OCI-LY3 (cell line): ENCODE measurements around the gene IKZF4.
A peak's percentile ranks its signal among the peaks of the same experiment; 100 is the strongest.

ENCODE experiments used
- H2AFZ ChIP-seq: fragments of 200-600, 300-600 bp; shearing (Covaris generic); 2 replicates; pipeline ENCODE4 v1.6.0; 2014; ENCODE audit warnings: antibody characterized with exemption, low read depth, low read length
- H3K27ac ChIP-seq: fragments of 200-600, 300-600 bp; sonication (generic); 2 replicates; pipeline ENCODE4 v1.5.1; 2014; ENCODE audit warnings: mild to moderate bottlenecking, low read length, moderate library complexity, mixed read lengths
- H3K27me3 ChIP-seq: fragments of 200-600, 300-600 bp; sonication (generic); 2 replicates; pipeline ENCODE4 v1.6.1; 2014; ENCODE audit warnings: low read depth, low read length, mixed read lengths
- H3K36me3 ChIP-seq: fragments of 200-600, 300-600 bp; sonication (generic); replicated peaks from 2 replicates; pipeline ENCODE3; 2014; ENCODE audit warnings: low read depth, low read length, mixed read lengths
- H3K4me1 ChIP-seq: fragments of 300-600, 200-600 bp; sonication (generic); 2 replicates; pipeline ENCODE4 v1.6.1; 2014; ENCODE audit warnings: low read length, mixed read lengths
- H3K4me2 ChIP-seq: fragments of 200-600, 300-600 bp; sonication (generic); 2 replicates; pipeline ENCODE4 v1.6.1; 2014; ENCODE audit warnings: low read length, mixed read lengths
- H3K4me3 ChIP-seq: fragments of 300-600, 200-600 bp; sonication (generic); 2 replicates; pipeline ENCODE4 v1.5.1; 2014; ENCODE audit warnings: antibody characterized with exemption, mild to moderate bottlenecking, low read length, moderate library complexity
- H3K79me2 ChIP-seq: fragments of 300-600, 200-600 bp; shearing (Covaris generic); 2 replicates; pipeline ENCODE4 v1.6.1; 2014; ENCODE audit warnings: mild to moderate bottlenecking, low read length, mixed read lengths
- H3K9ac ChIP-seq: fragments of 300-600, 200-600 bp; shearing (Covaris generic); 2 replicates; pipeline ENCODE4 v1.6.0; 2014; ENCODE audit warnings: mild to moderate bottlenecking, low read length, moderate library complexity
- H3K9me3 ChIP-seq: fragments of 200-600, 300-600 bp; shearing (Covaris generic); 2 replicates; pipeline ENCODE4 v1.6.1; 2014; ENCODE audit warnings: low read length, mixed read lengths; ENCODE audit not compliant: insufficient read depth
- H4K20me1 ChIP-seq: fragments of 200-600, 300-600 bp; sonication (generic); 2 replicates; pipeline ENCODE4 v1.6.1; 2016; ENCODE audit warnings: low read length, mixed read lengths; ENCODE audit not compliant: insufficient read depth
- CTCF ChIP-seq: fragments of 200-600, 300-600 bp; sonication (generic); IDR thresholded peaks from 2 replicates; pipeline ENCODE4 v1.5.1; 2014; ENCODE audit warnings: antibody characterized with exemption, low read length, low read depth
- EZH2phosphoT487 ChIP-seq: fragments of 200-600 bp; shearing (Covaris generic); IDR thresholded peaks from 2 replicates; pipeline ENCODE4 v1.6.1; 2018; ENCODE audit warnings: antibody characterized with exemption, mixed run types, low read depth

The IKZF4 gene

GRCh38 chr12:56081393-56082347 lies 60.8 kb downstream of the IKZF4 start:
- Histone ChIP-seq H3K9me3 (no peaks in the 10 kb centered on the region), H3K36me3 (no peaks in the 10 kb centered on the region), H3K27me3 (peaks cover 33% of the 10 kb centered on the region), H2AFZ (no peak overlapping the region), H3K4me1 (no peaks in the 10 kb centered on the region), H3K4me2 (no peak overlapping the region), H3K4me3 (no peak overlapping the region), H4K20me1 (no peaks in the 10 kb centered on the region), H3K27ac (no peak overlapping the region), H3K79me2 (no peaks in the 10 kb centered on the region), H3K9ac (no peak overlapping the region)
- TF ChIP-seq EZH2phosphoT487 (no peak), CTCF (no peak)

- no peaks in the 10 kb centered on the region for H3K36me3 ChIP-seq
- peaks cover 33% of the 10 kb centered on the region for H3K27me3 ChIP-seq
- no peaks in the 10 kb centered on the region for H3K79me2 ChIP-seq
- no peak overlapping the region for H3K4me2 ChIP-seq
- H3K9ac ChIP-seq, result no peak overlapping the region
- H3K4me1 ChIP-seq, result no peaks in the 10 kb centered on the region
- no peaks in the 10 kb centered on the region for H3K9me3 ChIP-seq
- TF ChIP-seq EZH2phosphoT487 (no peak), CTCF (no peak)
- no peak overlapping the region for H2AFZ ChIP-seq
- H3K27ac ChIP-seq, result no peak overlapping the region
- no peaks in the 10 kb centered on the region for H4K20me1 ChIP-seq
- H3K4me3 ChIP-seq, result no peak overlapping the region
Observed at GRCh38 chr12:56082382-56082781, 61.5 kb downstream of the IKZF4 start.

GRCh38 chr12:56082967-56083366 lies 62.1 kb downstream of the IKZF4 start:
- no peaks in the 10 kb centered on the region for H3K79me2 ChIP-seq
- H2AFZ ChIP-seq, result no peak overlapping the region
- H4K20me1 ChIP-seq, result no peaks in the 10 kb centered on the region
- no peaks in the 10 kb centered on the region for H3K36me3 ChIP-seq
- H3K4me3 ChIP-seq, result no peak overlapping the region
- H3K27ac ChIP-seq, result no peak overlapping the region
- TF ChIP-seq EZH2phosphoT487, result no peak
- no peak for TF ChIP-seq CTCF
- H3K9ac ChIP-seq, result no peak overlapping the region
- no peaks in the 10 kb centered on the region for H3K4me1 ChIP-seq
- H3K9me3 ChIP-seq, result no peaks in the 10 kb centered on the region
- no peak overlapping the region for H3K4me2 ChIP-seq
- H3K27me3 ChIP-seq, result peaks cover 33% of the 10 kb centered on the region

GRCh38 chr12:56084958-56085543 lies 64.2 kb downstream of the IKZF4 start:
- Histone ChIP-seq H3K79me2 (no peaks in the 10 kb centered on the region), H2AFZ (no peak overlapping the region), H3K27ac (no peak overlapping the region), H3K9me3 (no peaks in the 10 kb centered on the region), H3K4me2 (no peak overlapping the region), H4K20me1 (no peaks in the 10 kb centered on the region), H3K36me3 (no peaks in the 10 kb centered on the region), H3K9ac (no peak overlapping the region), H3K4me1 (no peaks in the 10 kb centered on the region), H3K27me3 (peaks cover 33% of the 10 kb centered on the region), H3K4me3 (no peak overlapping the region)
- peak; percentile 43 for TF ChIP-seq CTCF
- TF ChIP-seq EZH2phosphoT487, result no peak
